ENCODE data around the gene COMMD1.

DNA sequence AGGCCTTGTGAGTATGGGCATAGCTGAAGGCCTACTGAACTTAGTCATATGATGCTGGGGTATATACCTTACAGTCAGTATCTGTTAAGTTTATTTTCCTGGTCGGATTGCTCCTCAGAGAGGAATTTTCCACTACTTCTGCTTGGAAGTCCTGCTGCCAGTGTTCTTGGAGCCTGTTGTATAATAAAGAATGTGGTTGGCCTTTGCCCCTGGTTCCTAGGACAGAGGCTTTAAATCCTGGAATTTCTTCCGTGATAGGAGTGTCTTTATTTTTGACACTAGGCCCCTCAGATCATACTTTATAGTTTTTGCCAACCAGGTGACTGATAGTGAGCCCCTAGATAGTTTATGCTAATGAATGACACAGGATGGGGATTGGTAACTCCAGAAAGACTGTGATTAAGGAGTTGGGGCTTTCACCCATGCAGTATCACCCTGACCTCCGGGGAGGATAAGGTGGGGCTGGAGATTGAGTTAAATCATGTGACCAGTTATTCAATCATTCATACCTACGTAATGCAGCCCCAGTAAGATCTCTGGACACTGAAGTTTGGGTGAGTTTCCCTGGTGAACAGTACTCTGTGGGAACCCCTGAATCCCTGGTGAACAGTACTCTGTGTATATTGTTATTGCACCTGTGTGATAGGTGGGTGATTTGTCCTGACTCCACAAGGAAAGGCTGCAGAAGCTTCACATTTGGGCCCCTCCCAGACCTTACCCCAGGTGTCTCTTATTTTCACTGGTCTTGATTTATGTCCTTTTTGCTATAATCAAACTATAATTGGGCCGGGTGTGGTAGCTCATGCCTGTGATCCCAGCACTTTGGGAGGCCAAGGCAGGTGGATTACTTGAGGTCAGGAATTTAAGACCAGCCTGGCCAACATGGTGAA lies 56.9 kb downstream of the COMMD1 start:
- no peak for TF ChIP-seq POLR2A (IDR thresholded peaks at IDR 0.05)
- TF ChIP-seq, protein P1, sequence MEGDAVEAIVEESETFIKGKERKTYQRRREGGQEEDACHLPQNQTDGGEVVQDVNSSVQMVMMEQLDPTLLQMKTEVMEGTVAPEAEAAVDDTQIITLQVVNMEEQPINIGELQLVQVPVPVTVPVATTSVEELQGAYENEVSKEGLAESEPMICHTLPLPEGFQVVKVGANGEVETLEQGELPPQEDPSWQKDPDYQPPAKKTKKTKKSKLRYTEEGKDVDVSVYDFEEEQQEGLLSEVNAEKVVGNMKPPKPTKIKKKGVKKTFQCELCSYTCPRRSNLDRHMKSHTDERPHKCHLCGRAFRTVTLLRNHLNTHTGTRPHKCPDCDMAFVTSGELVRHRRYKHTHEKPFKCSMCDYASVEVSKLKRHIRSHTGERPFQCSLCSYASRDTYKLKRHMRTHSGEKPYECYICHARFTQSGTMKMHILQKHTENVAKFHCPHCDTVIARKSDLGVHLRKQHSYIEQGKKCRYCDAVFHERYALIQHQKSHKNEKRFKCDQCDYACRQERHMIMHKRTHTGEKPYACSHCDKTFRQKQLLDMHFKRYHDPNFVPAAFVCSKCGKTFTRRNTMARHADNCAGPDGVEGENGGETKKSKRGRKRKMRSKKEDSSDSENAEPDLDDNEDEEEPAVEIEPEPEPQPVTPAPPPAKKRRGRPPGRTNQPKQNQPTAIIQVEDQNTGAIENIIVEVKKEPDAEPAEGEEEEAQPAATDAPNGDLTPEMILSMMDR (IDR thresholded peaks at IDR 0.05 in 8 of 11, conservative IDR thresholded peaks at IDR 0.05 in 3 of 11) = no peak
- TF ChIP-seq POLR2AphosphoS5 (IDR thresholded peaks at IDR 0.05) = no peak
